H1 (cell line): ENCODE measurements around the gene MSH5. TPM values are rescaled to one million over a fixed set of nuclear protein-coding genes. Genes with fewer than 3 reads are reported as not detected.

Experiments used
- BACH1 ChIP-seq: IDR thresholded peaks from 2 replicates; pipeline ENCODE4 v1.6.1; 2012; ENCODE audit warnings: low read length, improper control_type of control experiment
- MAFK ChIP-seq: IDR thresholded peaks from 2 replicates; pipeline ENCODE4 v1.6.1; 2012; ENCODE audit warnings: low read depth, mild to moderate bottlenecking, improper control_type of control experiment, low read length
- SP1 ChIP-seq: IDR thresholded peaks from 2 replicates; pipeline ENCODE4 v1.6.1; 2011; ENCODE audit warnings: low read depth, low read length
- SP2 ChIP-seq: IDR thresholded peaks from 2 replicates; pipeline ENCODE4 v1.6.1; 2012; ENCODE audit warnings: mild to moderate bottlenecking, low read length, inconsistent platforms
- polyA plus RNA-seq, 7 experiments: library from polyadenylated mRNA; depleted of rRNA in 3 of 7; stranded (reverse) in 5 of 7; unstranded in 2 of 7; fragments of >200 nt in 5 of 7; fragments of 200-250 nt in 2 of 7; gene quantifications; 1 replicate in 5 of 7; 2 replicates in 1 of 7; 4 replicates in 1 of 7; pipeline versions ENCODE4 v1.2.1 to v1.2.3, GENCODE V29; 2011 to 2013; ENCODE audit warnings: missing spikeins in 2 of 7, mixed read lengths in 2 of 7
- total RNA-seq: library from RNA; stranded (reverse); fragmentation: NEBNext Ultra II Directional; extraction: Animal tissue kit (Norgen Biotek cat#: 25700); gene quantifications from 2 replicates; pipeline ENCODE4 v1.2.1, GENCODE V29; 2021

MSH5 gene
- total and polyA plus RNA-seq, 2 of the 8 experiments (the other 6 are each of a cell fraction or from before 2014, with no cell fraction given) = 25.3 to 26.5 TPM

GRCh38 chr6:31721351-31722020, 18.3 kb upstream of the MSH5 start, which contains the start of gene LY6G6C (continued):
- TF ChIP-seq MAFK = no peak
- no peak for TF ChIP-seq SP1
- no peak for TF ChIP-seq BACH1
- no peak for TF ChIP-seq SP2
